OCI-LY3 (cell line): ENCODE data around the gene PPFIBP2.

ENCODE experiments used
- H2AFZ ChIP-seq: fragments of 200-600, 300-600 bp; shearing (Covaris generic); 2 replicates; pipeline ENCODE4 v1.6.0; 2014; ENCODE audit warnings: antibody characterized with exemption, low read depth, low read length
- H3K27ac ChIP-seq: fragments of 200-600, 300-600 bp; sonication (generic); 2 replicates; pipeline ENCODE4 v1.5.1; 2014; ENCODE audit warnings: mild to moderate bottlenecking, low read length, moderate library complexity, mixed read lengths
- H3K27me3 ChIP-seq: fragments of 200-600, 300-600 bp; sonication (generic); 2 replicates; pipeline ENCODE4 v1.6.1; 2014; ENCODE audit warnings: low read depth, low read length, mixed read lengths
- H3K36me3 ChIP-seq: fragments of 200-600, 300-600 bp; sonication (generic); replicated peaks from 2 replicates; pipeline ENCODE3; 2014; ENCODE audit warnings: low read depth, low read length, mixed read lengths
- H3K4me1 ChIP-seq: fragments of 300-600, 200-600 bp; sonication (generic); 2 replicates; pipeline ENCODE4 v1.6.1; 2014; ENCODE audit warnings: low read length, mixed read lengths
- H3K4me2 ChIP-seq: fragments of 200-600, 300-600 bp; sonication (generic); 2 replicates; pipeline ENCODE4 v1.6.1; 2014; ENCODE audit warnings: low read length, mixed read lengths
- H3K4me3 ChIP-seq: fragments of 300-600, 200-600 bp; sonication (generic); 2 replicates; pipeline ENCODE4 v1.5.1; 2014; ENCODE audit warnings: antibody characterized with exemption, mild to moderate bottlenecking, low read length, moderate library complexity
- H3K79me2 ChIP-seq: fragments of 300-600, 200-600 bp; shearing (Covaris generic); 2 replicates; pipeline ENCODE4 v1.6.1; 2014; ENCODE audit warnings: mild to moderate bottlenecking, low read length, mixed read lengths
- H3K9ac ChIP-seq: fragments of 300-600, 200-600 bp; shearing (Covaris generic); 2 replicates; pipeline ENCODE4 v1.6.0; 2014; ENCODE audit warnings: mild to moderate bottlenecking, low read length, moderate library complexity
- H3K9me3 ChIP-seq: fragments of 200-600, 300-600 bp; shearing (Covaris generic); 2 replicates; pipeline ENCODE4 v1.6.1; 2014; ENCODE audit warnings: low read length, mixed read lengths; ENCODE audit not compliant: insufficient read depth
- H4K20me1 ChIP-seq: fragments of 200-600, 300-600 bp; sonication (generic); 2 replicates; pipeline ENCODE4 v1.6.1; 2016; ENCODE audit warnings: low read length, mixed read lengths; ENCODE audit not compliant: insufficient read depth
- CTCF ChIP-seq: fragments of 200-600, 300-600 bp; sonication (generic); IDR thresholded peaks from 2 replicates; pipeline ENCODE4 v1.5.1; 2014; ENCODE audit warnings: antibody characterized with exemption, low read length, low read depth
- EZH2phosphoT487 ChIP-seq: fragments of 200-600 bp; shearing (Covaris generic); IDR thresholded peaks from 2 replicates; pipeline ENCODE4 v1.6.1; 2018; ENCODE audit warnings: antibody characterized with exemption, mixed run types, low read depth

The PPFIBP2 gene

GRCh38 chr11:7672276-7672959 is 158.6 kb downstream of the PPFIBP2 start:
- Histone ChIP-seq H3K4me3 (peak overlapping the region; percentile 87), H2AFZ (no peak overlapping the region), H3K27ac (peak overlapping the region; percentile 98), H3K9ac (peak overlapping the region; percentile 97), H3K36me3 (peaks cover 62% of the 10 kb centered on the region), H3K4me1 (peaks cover 55% of the 10 kb centered on the region), H4K20me1 (no peaks in the 10 kb centered on the region), H3K27me3 (no peaks in the 10 kb centered on the region), H3K4me2 (peak overlapping the region; percentile 98), H3K79me2 (peaks cover 33% of the 10 kb centered on the region), H3K9me3 (peaks cover 12% of the 10 kb centered on the region)
- TF ChIP-seq CTCF: no peak
- no peak for TF ChIP-seq EZH2phosphoT487

DNA sequence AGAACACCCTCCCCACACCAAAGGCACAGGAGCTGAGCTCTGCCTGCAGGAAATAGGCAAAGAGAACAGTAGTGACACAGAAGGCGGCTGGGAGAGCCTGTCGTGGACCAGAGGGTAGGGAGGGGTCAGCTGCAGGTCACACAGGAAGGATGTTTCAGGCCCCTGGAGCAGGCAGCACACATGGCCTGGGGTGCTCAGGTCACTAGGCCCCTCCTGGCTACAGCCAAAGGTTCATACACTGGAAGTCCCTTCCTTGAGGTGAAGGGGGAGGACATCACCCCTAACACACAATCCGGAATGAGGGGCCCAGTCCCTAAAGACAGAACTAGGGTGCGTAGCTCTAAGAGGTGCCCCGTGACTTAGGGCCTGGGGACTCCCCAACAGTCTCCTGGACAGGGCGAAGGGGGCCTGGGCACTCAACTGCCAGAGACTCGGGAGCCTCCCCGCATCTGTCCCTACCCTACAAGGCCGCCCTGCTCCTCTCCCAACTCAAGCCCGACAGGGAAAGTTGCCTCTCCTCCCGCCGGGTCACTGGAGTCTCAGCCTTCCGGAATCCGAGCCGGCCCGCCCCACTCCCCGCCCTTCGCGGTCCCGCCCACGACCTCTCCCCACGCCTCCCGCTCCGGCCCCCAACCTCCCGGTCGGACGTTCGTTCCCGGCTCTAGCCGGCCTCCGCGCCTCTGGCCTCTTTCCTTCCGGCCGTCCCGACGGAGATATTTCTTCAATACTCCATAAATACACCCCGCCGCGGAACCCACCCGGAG is 159.3 kb downstream of the PPFIBP2 start, which contains the start of gene CYB5R2:
Gene CYB5R2 (minus strand): TSS at position 541 of the 764 bp plus-strand sequence. CDS start 675 bp downstream, outside the sequence.
- Histone ChIP-seq H3K4me3 (peak within 1 kb of the TSS; percentile 87), H3K9ac (peak within 1 kb of the TSS; percentile 97), H3K4me2 (peak within 1 kb of the TSS; percentile 98), H3K27ac (peak within 1 kb of the TSS; percentile 98), H4K20me1 (no peaks in the 10 kb centered on the region), H3K36me3 (peaks cover 62% of the 10 kb centered on the region), H3K9me3 (peaks cover 13% of the 10 kb centered on the region), H3K27me3 (no peaks in the 10 kb centered on the region), H3K4me1 (peaks cover 54% of the 10 kb centered on the region), H3K79me2 (peaks cover 33% of the 10 kb centered on the region), H2AFZ (peak within 1 kb of the TSS; percentile 20)
- TF ChIP-seq EZH2phosphoT487 (no peak), CTCF (no peak)

DNA sequence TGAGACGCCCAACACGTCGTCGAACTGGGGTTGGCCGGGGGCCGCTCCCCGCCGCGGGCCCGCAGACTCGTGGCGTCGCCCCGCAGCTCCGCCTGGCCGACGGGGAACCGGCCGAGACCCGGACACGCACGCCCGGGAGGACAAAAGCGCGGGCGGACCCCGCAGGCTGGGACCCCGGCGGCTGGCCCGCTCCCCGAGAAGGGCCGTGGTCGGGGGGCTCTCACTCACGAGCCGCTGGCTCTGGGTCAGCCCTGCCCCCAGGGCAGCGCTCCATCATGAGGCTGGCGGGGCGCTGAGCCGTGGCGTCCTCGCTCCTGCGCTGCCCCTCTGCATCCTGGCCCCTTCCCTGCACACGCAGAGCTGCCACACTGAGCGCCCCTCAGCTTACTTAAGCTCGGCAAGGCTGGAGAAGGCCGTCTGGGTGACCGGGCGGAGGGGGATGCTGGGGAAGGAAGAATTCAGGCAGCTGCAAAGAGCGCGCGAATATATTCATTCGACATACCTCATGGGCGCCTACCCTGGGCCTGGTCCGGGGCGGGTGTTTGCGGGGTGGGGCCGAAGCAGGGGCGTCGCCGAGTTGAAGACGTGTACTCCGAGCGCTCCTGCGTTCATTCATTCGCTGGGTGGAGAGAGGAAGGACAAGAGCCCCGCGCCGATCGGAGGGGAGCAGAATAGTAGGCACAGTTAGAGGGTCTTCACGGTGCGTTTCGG is 160.1 kb downstream of the PPFIBP2 start:
- peak overlapping the region; percentile 87 for H3K4me3 ChIP-seq
- H3K4me2 ChIP-seq: peak overlapping the region; percentile 98
- peaks cover 60% of the 10 kb centered on the region for H3K36me3 ChIP-seq
- H3K4me1 ChIP-seq: peaks cover 52% of the 10 kb centered on the region
- H3K9me3 ChIP-seq: peaks cover 13% of the 10 kb centered on the region
- no peaks in the 10 kb centered on the region for H3K27me3 ChIP-seq
- H3K27ac ChIP-seq: peak overlapping the region; percentile 98
- H3K79me2 ChIP-seq: peaks cover 33% of the 10 kb centered on the region
- peak overlapping the region; percentile 20 for H2AFZ ChIP-seq
- peak overlapping the region; percentile 97 for H3K9ac ChIP-seq
- H4K20me1 ChIP-seq: no peaks in the 10 kb centered on the region
- no peak for TF ChIP-seq CTCF

GRCh38 chr11:7675631-7676030 is 161.8 kb downstream of the PPFIBP2 start:
- no peak for TF ChIP-seq EZH2phosphoT487
- no peak for TF ChIP-seq CTCF
- peaks cover 29% of the 10 kb centered on the region for H3K79me2 ChIP-seq
- H4K20me1 ChIP-seq: no peaks in the 10 kb centered on the region
- H3K4me2 ChIP-seq: no peak overlapping the region
- no peak overlapping the region for H3K27ac ChIP-seq
- H3K27me3 ChIP-seq: no peaks in the 10 kb centered on the region
- H3K4me3 ChIP-seq: no peak overlapping the region
- no peak overlapping the region for H2AFZ ChIP-seq
- H3K9me3 ChIP-seq: peaks cover 13% of the 10 kb centered on the region
- H3K4me1 ChIP-seq: peaks cover 48% of the 10 kb centered on the region
- H3K9ac ChIP-seq: no peak overlapping the region
- peaks cover 46% of the 10 kb centered on the region for H3K36me3 ChIP-seq
